Activated B cell treated with CpG ODN at 0.5 μM for 24 hours (primary cell): ENCODE results near the gene SMIM31. TPM values are rescaled to one million over a fixed set of nuclear protein-coding genes. Genes with fewer than 3 reads are reported as not detected.

ENCODE experiments used
- ATAC-seq: fragments of 200-7000 bp; cut with Tn5 transposase; one replicate; pipeline ENCODE4 v1.10.0; 2021; ENCODE audit warnings: low read depth, mild to moderate bottlenecking, moderate library complexity
- CTCF ChIA-PET: fragments of 350-600 bp; sonication (Branson Sonifier 250); formaldehyde crosslinking; loops from one replicate; lab custom pipeline; 2021; ENCODE audit warnings: antibody characterized with exemption; lab: Charles Lee
- POLR2A ChIA-PET: fragments of 350-600 bp; sonication (Branson Sonifier 250); formaldehyde crosslinking; loops from one replicate; lab custom pipeline; 2021; ENCODE audit warnings: antibody characterized with exemption; lab: Charles Lee
- DNase-seq: peaks from one replicate; pipeline ENCODE4 v3.0.0; 2022
- H3K27ac Mint-ChIP-seq: one replicate; pipeline ENCODE4 v1.8.0; 2020; ENCODE audit warnings: mixed read lengths
- H3K27me3 Mint-ChIP-seq: one replicate; pipeline ENCODE4 v1.8.0; 2021; ENCODE audit warnings: mixed read lengths
- H3K36me3 Mint-ChIP-seq: one replicate; pipeline ENCODE4 v1.8.0; 2021; ENCODE audit warnings: low read depth, mixed read lengths
- H3K4me1 Mint-ChIP-seq: one replicate; pipeline ENCODE4 v1.8.0; 2021; ENCODE audit warnings: mixed read lengths
- H3K4me3 Mint-ChIP-seq: one replicate; pipeline ENCODE4 v1.8.0; 2020; ENCODE audit warnings: mild to moderate bottlenecking, mixed read lengths
- H3K9me3 Mint-ChIP-seq: one replicate; pipeline ENCODE4 v1.8.0; 2020; ENCODE audit warnings: mixed read lengths
- CTCF ChIP-seq: fragments of 200-600 bp; IDR thresholded peaks from one replicate; pipeline ENCODE4 v1.8.0; 2022; ENCODE audit warnings: antibody characterized with exemption, mild to moderate bottlenecking
- intact Hi-C: fragments of 100-400 bp; cut with micrococcal nuclease; formaldehyde crosslinking; loops from one replicate; pipeline ENCODE4 v1.15.1; 2024
- total RNA-seq: library from RNA; stranded (reverse); gene quantifications from 2 replicates; pipeline ENCODE4 v1.2.3, GENCODE V29; 2022

SMIM31 gene
- total RNA-seq, 1 donor from 2014 or later, result not detected

GRCh38 chr4:164768516-164768915 lies 14.6 kb downstream of the SMIM31 start:
- no peak for DNase-seq
- no peak overlapping the region for H3K4me3 Mint-ChIP-seq
- intact Hi-C loops, result no loop called here
- ChIA-PET CTCF (interaction anchor here (0.6 to 0.7 kb wide), 2 partner anchors 10 to 382 kb away, joined by 3 read pairs; no protein-coding TSS in a partner anchor), POLR2A (no interaction called here)
- TF ChIP-seq CTCF, result no peak
- H3K27ac Mint-ChIP-seq, result no peak overlapping the region
- ATAC-seq, result no peak
- H3K27me3 Mint-ChIP-seq, result peaks cover 7% of the 10 kb centered on the region
- no peaks in the 10 kb centered on the region for H3K4me1 Mint-ChIP-seq
- H3K9me3 Mint-ChIP-seq, result no peaks in the 10 kb centered on the region
- H3K36me3 Mint-ChIP-seq, result no peaks in the 10 kb centered on the region

- no peak for TF ChIP-seq CTCF
- no peak for DNase-seq
- no peak for ATAC-seq
- Mint-ChIP-seq H3K27me3 (peaks cover 7% of the 10 kb centered on the region), H3K4me3 (no peak overlapping the region), H3K36me3 (no peaks in the 10 kb centered on the region), H3K4me1 (no peaks in the 10 kb centered on the region), H3K9me3 (no peaks in the 10 kb centered on the region), H3K27ac (no peak overlapping the region)
- intact Hi-C loops, result no loop called here
- CTCF ChIA-PET, result no interaction called here
- POLR2A ChIA-PET, result no interaction called here
Observed at GRCh38 chr4:164770010-164770724, 16.2 kb downstream of the SMIM31 start.

- ChIA-PET CTCF (no interaction called here), POLR2A (no interaction called here)
- TF ChIP-seq CTCF, result no peak
- no peak overlapping the region for H3K27ac Mint-ChIP-seq
- intact Hi-C loops, result no loop called here
- no peak for DNase-seq
- no peaks in the 10 kb centered on the region for H3K4me1 Mint-ChIP-seq
- no peak for ATAC-seq
- no peak overlapping the region for H3K4me3 Mint-ChIP-seq
- no peaks in the 10 kb centered on the region for H3K36me3 Mint-ChIP-seq
- H3K9me3 Mint-ChIP-seq, result no peaks in the 10 kb centered on the region
- H3K27me3 Mint-ChIP-seq, result peaks cover 3% of the 10 kb centered on the region
Observed at GRCh38 chr4:164771088-164771487, 17.2 kb downstream of the SMIM31 start.

GRCh38 chr4:164772076-164772475 lies 18.1 kb downstream of the SMIM31 start:
- ChIA-PET CTCF (no interaction called here), POLR2A (no interaction called here)
- no peak for ATAC-seq
- intact Hi-C loops, result no loop called here
- H3K4me1 Mint-ChIP-seq, result no peaks in the 10 kb centered on the region
- DNase-seq, result no peak
- no peak overlapping the region for H3K4me3 Mint-ChIP-seq
- H3K9me3 Mint-ChIP-seq, result no peaks in the 10 kb centered on the region
- H3K36me3 Mint-ChIP-seq, result no peaks in the 10 kb centered on the region
- H3K27ac Mint-ChIP-seq, result no peak overlapping the region
- TF ChIP-seq CTCF, result no peak
- no peaks in the 10 kb centered on the region for H3K27me3 Mint-ChIP-seq

GRCh38 chr4:164779080-164779479 lies 25.1 kb downstream of the SMIM31 start:
- no peaks in the 10 kb centered on the region for H3K27me3 Mint-ChIP-seq
- ATAC-seq (no peak), DNase-seq (no peak)
- no peak overlapping the region for H3K4me3 Mint-ChIP-seq
- no peak overlapping the region for H3K27ac Mint-ChIP-seq
- intact Hi-C loops, result loop anchor here (1.0 kb wide), 3 partner anchors 218 to 685 kb away; no protein-coding TSS in a partner anchor
- CTCF ChIA-PET, result interaction anchor here (1.1 kb wide), 1 partner anchor 11 kb away, joined by 3 read pairs; no protein-coding TSS in a partner anchor
- TF ChIP-seq CTCF, result no peak
- no peaks in the 10 kb centered on the region for H3K4me1 Mint-ChIP-seq
- no peaks in the 10 kb centered on the region for H3K9me3 Mint-ChIP-seq
- no peaks in the 10 kb centered on the region for H3K36me3 Mint-ChIP-seq
- POLR2A ChIA-PET, result no interaction called here
